Measurements from ENCODE around the gene PNMT.

PNMT gene

DNA sequence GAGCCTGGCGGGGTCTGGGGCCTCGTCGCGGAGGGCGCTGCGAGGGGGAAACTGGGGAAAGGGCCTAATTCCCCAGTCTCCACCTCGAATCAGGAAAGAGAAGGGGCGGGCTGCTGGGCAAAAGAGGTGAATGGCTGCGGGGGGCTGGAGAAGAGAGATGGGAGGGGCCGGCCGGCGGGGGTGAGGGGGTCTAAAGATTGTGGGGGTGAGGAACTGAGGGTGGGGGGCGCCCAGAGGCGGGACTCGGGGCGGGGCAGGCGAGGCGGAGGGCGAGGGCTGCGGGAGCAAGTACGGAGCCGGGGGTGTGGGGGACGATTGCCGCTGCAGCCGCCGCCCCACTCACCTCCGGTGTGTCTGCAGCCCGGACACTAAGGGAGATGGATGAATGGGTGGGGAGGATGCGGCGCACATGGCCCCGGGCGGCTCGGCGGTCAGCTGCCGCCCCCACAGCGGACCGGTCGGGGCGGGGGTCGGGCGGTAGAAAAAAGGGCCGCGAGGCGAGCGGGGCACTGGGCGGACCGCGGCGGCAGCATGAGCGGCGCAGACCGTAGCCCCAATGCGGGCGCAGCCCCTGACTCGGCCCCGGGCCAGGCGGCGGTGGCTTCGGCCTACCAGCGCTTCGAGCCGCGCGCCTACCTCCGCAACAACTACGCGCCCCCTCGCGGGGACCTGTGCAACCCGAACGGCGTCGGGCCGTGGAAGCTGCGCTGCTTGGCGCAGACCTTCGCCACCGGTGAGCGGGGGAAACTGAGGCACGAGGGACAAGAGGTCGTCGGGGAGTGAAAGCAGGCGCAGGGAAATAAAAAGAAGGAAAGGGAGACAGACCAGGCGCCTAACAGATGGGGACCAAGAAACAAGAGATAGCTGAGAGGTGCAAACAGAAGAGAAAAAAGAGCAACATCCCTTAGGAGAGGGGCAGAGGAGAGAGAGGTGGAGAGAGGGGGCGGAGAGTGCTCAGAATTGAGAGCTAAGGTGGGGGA, at the start of gene PNMT:
Gene PNMT, plus strand, starts transcription at position 509 of the 980 bp plus-strand sequence. Its CDS starts 23 bp downstream, at position 532.
- peaks cover 61% of the 10 kb centered on the region for H3K27me3 Mint-ChIP-seq
- H3K4me3 Mint-ChIP-seq = peak within 1 kb of the TSS; percentile 41 to 59
- peaks cover 58% of the 10 kb centered on the region for H3K4me1 Mint-ChIP-seq
- DNase-seq = peak; percentile 73 to 75
- peak within 1 kb of the TSS; percentile 33 to 65 for H3K27ac Mint-ChIP-seq
- no peaks in the 10 kb centered on the region for H3K9me3 Mint-ChIP-seq
- peak; percentile 74 for ATAC-seq

DNA sequence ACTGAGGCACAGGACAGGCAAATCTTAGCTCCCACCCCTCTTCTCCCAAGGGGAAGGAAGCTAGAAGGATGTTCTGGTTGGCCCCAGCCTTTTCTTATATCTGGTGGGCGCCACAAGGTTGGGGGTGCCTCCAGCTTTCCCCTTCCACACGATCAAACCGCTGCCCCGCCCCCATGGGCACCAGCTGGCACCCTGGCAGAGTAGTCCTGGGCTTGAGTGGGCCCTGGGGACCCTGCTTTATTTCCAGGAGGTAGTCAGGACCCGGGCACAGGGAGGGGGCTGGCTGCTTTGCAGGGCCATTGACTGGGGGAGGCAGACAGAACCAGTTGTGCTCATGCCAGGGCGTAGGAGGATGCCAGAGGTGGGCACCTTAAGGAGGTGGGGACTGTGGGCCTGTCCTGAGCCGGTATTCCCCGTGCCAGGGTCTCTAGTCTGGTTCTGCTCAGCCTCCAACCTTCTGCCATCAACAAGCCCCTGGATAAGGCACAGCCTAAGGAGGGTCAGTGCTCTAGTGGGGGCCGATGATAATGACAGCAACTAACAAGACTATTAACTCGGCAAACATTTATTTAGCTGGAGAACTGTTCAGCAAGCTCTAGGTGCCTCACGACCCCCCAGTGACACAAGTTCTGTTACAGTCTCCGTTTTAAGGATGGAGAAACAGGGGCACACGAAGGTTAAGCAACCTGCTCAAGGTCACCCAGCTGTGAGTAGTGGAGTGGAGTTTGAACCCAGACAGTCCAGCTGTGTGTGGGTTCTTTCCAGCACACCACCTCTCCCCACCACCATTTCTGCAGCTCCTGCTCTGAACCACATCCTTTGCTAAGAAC, 49.1 kb upstream of the PNMT start:
- peaks cover 49% of the 10 kb centered on the region for H3K27me3 Mint-ChIP-seq
- no peak for ATAC-seq
- no peak overlapping the region for H3K27ac Mint-ChIP-seq
- H3K9me3 Mint-ChIP-seq = no peaks in the 10 kb centered on the region
- H3K4me1 Mint-ChIP-seq = peaks cover 29% of the 10 kb centered on the region
- no peak overlapping the region for H3K4me3 Mint-ChIP-seq
- DNase-seq = no peak

DNA sequence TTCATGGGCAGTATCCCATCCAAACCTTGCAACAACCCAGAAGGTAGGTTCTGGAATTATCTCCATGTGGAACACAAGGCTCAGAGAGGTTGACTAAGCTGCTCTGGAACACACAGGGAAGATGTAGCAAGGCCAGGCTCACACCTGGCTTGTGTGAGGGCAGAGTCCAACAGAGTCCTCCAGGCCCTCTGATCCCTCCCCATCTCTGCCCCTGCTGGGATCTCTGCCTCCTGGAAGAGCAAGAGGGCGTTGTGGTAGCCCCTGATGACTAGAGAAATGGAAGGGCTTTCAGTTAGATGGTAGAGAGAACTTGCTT, 48.5 kb upstream of the PNMT start:
- peaks cover 46% of the 10 kb centered on the region for H3K27me3 Mint-ChIP-seq
- peaks cover 29% of the 10 kb centered on the region for H3K4me1 Mint-ChIP-seq
- ATAC-seq = no peak
- no peak for DNase-seq
- H3K27ac Mint-ChIP-seq = no peak overlapping the region
- H3K9me3 Mint-ChIP-seq = no peaks in the 10 kb centered on the region
- H3K4me3 Mint-ChIP-seq = no peak overlapping the region

DNA sequence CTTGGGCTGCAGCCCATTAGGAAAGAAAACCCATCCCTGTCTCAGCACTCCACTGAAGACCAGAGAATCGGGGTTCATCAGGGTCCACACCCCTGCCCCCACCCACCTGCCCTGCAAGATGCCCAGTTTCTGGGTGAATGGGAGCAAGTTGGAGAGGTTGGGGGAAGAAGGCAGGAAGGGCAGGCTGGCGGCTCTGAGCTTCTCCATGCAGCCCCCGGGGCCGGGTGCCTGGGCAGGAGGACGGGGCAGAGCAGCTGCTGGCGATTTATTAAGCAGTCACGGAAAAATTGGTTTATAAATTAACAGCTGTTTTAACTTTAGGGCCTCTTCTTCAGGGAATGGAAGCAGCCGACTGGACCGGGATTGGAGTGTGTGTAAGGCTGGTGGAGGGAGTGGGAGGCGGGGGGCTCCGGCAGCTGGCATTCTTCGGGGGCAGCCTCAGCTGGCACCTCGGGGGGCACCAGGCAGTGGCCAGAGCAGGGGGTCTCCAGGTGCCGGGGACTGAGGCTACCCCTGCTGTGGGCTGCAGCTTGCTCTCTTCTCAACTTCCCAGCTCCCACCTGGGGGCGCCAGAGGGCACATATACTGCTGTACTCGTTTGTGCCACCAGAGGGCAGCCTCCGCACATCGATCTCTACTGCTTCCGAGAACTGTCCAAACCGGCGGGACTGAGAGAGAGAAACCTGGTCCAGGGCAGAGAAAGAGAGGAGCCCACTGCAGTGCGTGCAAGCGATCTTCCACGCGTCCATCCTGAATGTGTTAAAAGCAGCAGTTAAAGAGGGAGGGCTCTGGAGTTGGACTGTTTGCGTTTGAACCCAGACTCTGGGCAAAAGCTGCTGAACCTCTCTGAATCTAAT, 46.5 kb upstream of the PNMT start:
- H3K27me3 Mint-ChIP-seq = peaks cover 49% of the 10 kb centered on the region
- peak; percentile 73 for ATAC-seq
- H3K9me3 Mint-ChIP-seq = no peaks in the 10 kb centered on the region
- peak overlapping the region in 1 of 2 donors; percentile 86 for H3K27ac Mint-ChIP-seq
- H3K4me1 Mint-ChIP-seq = peaks cover 38% of the 10 kb centered on the region
- H3K4me3 Mint-ChIP-seq = peak overlapping the region; percentile 76 to 85
- peak; percentile 89 to 94 for DNase-seq

DNA sequence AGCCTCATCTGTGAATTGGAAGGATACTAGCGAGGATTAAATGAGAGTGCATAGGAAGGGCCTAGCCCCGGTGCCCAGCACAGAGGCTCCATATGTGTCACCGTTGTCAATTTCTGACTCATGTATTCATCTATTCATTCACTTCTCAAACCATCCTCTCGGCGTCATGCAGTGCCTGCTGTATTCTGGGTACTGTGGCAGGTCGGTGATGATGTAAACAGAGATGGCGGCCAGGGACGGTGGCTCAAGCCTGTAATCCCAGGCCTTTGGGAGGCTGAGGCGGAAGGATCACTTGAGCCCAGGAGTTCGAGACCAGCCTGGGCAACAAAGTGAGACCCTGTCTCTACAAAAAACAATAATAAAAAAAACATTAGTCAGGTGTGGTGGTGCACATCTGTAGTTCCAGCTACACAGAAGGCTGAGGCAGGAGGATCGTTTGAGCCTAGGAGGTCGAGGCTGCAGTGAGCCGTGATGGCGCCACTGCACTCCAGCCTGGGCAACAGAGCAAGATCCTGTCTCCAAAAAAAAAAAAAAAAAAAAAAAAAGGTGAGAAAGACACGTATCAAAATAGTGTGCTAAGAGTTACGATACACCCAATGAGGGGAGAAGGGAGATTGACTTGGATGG, 45.8 kb upstream of the PNMT start:
- ATAC-seq = peak; percentile 63
- Mint-ChIP-seq H3K9me3 (no peaks in the 10 kb centered on the region), H3K27ac (peak overlapping the region in 1 of 2 donors; percentile 86), H3K4me3 (peak overlapping the region; percentile 76 to 85), H3K4me1 (peaks cover 40% of the 10 kb centered on the region), H3K27me3 (peaks cover 54% of the 10 kb centered on the region)
- DNase-seq = peak in 1 of 2 donors; percentile 49

DNA sequence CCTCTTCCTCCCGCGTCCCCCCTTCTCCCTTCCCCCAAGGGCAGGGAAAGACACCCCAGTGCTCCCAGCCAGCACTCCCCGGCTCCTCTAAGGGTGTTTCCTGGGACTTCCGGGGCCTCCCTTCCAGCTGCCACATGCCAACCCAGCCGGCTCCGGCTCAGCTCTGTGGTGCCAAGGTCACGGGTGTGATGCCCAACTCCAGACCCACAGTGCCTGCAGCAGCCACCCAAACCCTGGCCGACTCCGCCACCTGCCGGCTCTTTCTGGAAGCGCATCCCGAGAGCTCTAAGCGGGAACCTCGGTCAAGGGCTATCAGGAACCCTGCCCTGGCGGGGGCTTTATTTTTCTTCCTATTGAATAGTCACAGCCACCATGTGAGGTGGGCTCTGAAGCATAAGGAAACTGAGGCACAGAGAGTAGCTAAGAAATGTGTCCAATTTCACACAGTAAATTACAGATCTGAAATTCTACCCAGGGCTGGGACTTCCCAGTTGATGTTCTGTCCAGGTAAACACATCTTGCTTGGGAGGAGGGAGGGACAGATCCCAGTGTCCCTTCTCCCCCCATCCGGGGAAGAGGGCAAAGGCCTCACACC, 44.8 kb upstream of the PNMT start:
- H3K4me3 Mint-ChIP-seq = peak overlapping the region in 1 of 2 donors; percentile 52
- ATAC-seq = peak; percentile 65
- peak; percentile 86 for DNase-seq
- H3K9me3 Mint-ChIP-seq = no peaks in the 10 kb centered on the region
- peaks cover 61% of the 10 kb centered on the region for H3K27me3 Mint-ChIP-seq
- peaks cover 35% of the 10 kb centered on the region for H3K4me1 Mint-ChIP-seq
- H3K27ac Mint-ChIP-seq = no peak overlapping the region

DNA sequence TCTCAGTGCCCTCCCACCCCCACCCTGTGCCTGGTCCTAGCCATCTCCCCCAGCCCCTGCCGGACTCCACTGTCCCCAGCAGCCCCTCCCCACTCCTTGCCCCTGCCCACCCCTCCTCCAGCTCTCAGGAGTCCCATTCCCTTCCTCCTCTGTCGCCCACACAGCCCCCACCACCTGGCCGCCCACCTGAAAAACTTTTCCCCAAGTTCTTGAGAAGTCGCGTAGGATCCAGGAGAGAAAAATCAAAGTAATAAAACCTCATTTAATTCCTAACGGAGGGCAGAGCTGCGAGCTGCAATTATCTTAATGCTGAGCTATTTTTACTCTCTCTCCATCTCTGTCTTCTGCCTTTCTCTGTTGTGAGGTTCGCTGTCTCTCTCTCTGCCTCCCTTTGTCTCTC, 43.9 kb upstream of the PNMT start:
- Mint-ChIP-seq H3K4me3 (no peak overlapping the region), H3K27me3 (peaks cover 61% of the 10 kb centered on the region), H3K27ac (no peak overlapping the region), H3K9me3 (no peaks in the 10 kb centered on the region), H3K4me1 (peaks cover 32% of the 10 kb centered on the region)
- DNase-seq (no peak), ATAC-seq (no peak)

GRCh38 chr17:39625198-39625785, 43.0 kb upstream of the PNMT start:
- no peak overlapping the region for H3K27ac Mint-ChIP-seq
- no peaks in the 10 kb centered on the region for H3K9me3 Mint-ChIP-seq
- no peak overlapping the region for H3K4me3 Mint-ChIP-seq

DNA sequence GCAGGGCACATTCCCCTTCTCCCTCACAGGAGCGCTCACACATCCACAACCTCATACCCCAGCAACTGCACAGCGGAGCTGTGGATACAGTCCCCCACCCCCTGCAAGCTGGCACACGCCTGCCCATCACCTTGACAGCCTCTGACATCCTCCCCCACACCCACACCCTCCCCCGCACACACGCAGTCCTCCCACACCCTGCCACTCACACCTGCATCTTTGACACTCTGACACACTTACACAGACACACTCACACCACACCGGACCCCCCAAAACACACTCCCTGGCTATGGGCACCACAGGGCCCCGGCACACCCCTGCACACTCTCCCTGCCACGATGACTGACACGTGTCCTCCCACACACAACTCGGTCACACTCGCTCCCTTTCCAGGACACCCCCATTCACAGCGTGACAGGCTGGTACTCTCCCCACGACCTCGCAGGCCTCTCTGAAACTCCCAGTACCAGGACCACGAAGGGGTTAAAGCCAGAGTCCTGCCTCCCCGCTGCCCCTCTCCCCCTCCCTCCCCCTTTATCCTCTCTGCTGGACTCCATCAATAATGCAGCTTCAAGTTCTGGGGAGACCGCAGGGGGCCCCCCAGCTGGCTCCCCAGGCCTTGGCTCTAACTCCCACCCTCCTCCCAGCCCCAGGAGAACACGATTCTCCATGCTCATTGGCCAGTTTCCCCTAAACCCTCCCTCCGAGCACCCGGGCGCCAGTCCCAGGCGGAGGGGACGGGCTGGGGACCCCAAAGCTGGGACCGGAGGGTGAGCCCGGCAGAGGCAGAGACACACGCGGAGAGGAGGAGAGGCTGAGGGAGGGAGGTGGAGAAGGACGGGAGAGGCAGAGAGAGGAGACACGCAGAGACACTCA, 41.8 kb upstream of the PNMT start, which contains the start of gene PPP1R1B:
Gene PPP1R1B, plus strand, starts transcription at position 782 of the 876 bp plus-strand sequence. CDS start 441 bp downstream, outside the sequence.
- H3K4me3 Mint-ChIP-seq = peak within 1 kb of the TSS; percentile 66 to 73
- H3K4me1 Mint-ChIP-seq = peaks cover 38% of the 10 kb centered on the region
- peaks cover 65% of the 10 kb centered on the region for H3K27me3 Mint-ChIP-seq
- no peaks in the 10 kb centered on the region for H3K9me3 Mint-ChIP-seq
- DNase-seq (no peak), ATAC-seq (no peak)
- no peak within 1 kb of the TSS for H3K27ac Mint-ChIP-seq

More at GRCh38 chr17:39625198-39625785, 43.0 kb upstream of the PNMT start:
- DNase-seq = no peak
- Mint-ChIP-seq H3K4me1 (peaks cover 32% of the 10 kb centered on the region), H3K27me3 (peaks cover 57% of the 10 kb centered on the region)
- no peak for ATAC-seq

DNA sequence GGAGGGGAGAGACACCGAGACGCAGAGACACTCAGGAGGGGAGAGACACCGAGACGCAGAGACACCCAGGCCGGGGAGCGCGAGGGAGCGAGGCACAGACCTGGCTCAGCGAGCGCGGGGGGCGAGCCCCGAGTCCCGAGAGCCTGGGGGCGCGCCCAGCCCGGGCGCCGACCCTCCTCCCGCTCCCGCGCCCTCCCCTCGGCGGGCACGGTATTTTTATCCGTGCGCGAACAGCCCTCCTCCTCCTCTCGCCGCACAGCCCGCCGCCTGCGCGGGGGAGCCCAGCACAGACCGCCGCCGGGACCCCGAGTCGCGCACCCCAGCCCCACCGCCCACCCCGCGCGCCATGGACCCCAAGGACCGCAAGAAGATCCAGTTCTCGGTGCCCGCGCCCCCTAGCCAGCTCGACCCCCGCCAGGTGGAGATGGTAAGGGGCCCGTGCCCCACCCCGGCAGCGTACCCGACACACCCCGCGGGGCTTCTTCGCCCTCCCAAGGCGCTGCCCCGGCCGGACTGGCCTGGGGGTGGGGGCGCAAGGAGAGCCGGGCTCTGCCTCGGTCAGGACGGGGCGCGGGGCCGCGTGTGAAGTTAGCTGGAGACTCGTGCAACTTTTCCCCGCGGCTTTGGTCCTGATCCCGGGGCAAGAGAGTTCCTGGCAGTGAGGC, 41.1 kb upstream of the PNMT start:
- no peak overlapping the region for H3K27ac Mint-ChIP-seq
- H3K27me3 Mint-ChIP-seq = peaks cover 72% of the 10 kb centered on the region
- H3K4me1 Mint-ChIP-seq = peaks cover 38% of the 10 kb centered on the region
- H3K9me3 Mint-ChIP-seq = no peaks in the 10 kb centered on the region
- DNase-seq (no peak), ATAC-seq (no peak)
- H3K4me3 Mint-ChIP-seq = peak overlapping the region; percentile 66 to 73

DNA sequence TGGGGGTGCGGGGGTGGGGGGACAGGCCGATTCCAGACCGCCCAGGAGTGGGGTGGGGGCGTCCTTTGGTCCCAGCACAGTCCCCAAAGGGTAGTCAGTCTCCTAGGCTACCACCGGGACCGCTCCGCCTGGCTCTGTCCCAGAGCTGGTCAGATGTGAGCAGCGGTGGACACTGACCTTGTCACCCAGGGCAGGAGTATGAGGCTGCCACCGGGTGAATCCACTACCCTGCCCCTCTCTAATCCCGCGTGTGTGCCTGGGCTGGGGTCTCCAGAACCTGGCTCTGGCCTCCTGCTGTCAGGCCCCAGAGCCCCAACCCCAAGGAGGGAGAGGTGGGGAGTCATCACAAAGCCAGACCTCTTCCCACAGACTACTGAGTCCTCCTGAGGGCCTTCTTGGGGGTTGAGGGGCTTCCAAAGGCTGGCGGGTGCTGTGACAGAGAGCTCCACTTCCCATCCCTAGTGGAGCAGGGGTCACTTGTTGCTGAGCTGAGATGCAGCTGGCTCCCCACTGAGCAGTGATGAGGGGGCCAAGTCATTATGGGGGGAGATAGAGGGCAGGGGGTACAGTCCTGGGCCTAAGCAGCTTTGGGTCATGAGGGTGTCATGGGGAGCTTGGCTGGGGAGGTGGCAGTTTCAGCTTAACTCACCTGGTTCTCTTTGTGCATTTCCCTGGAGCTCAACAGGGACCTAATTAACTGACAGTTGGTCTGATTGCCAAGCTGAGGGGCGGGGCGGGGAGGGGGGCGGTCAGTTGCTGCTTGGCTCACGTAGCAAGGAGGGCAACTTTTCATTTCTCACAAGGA, 40.3 kb upstream of the PNMT start:
- H3K27ac Mint-ChIP-seq = no peak overlapping the region
- peaks cover 34% of the 10 kb centered on the region for H3K4me1 Mint-ChIP-seq
- no peaks in the 10 kb centered on the region for H3K9me3 Mint-ChIP-seq
- peak overlapping the region; percentile 21 to 27 for H3K4me3 Mint-ChIP-seq
- H3K27me3 Mint-ChIP-seq = peaks cover 74% of the 10 kb centered on the region
- ATAC-seq (no peak), DNase-seq (no peak)
